ENCODE data around the gene SUN5.
"Not testable (repeated sequence)": the region's sequence is repeated elsewhere in the genome, so short reads cannot be mapped to it uniquely, and the experiment has no call there.

Gene SUN5, protein sequence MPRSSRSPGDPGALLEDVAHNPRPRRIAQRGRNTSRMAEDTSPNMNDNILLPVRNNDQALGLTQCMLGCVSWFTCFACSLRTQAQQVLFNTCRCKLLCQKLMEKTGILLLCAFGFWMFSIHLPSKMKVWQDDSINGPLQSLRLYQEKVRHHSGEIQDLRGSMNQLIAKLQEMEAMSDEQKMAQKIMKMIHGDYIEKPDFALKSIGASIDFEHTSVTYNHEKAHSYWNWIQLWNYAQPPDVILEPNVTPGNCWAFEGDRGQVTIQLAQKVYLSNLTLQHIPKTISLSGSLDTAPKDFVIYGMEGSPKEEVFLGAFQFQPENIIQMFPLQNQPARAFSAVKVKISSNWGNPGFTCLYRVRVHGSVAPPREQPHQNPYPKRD

DNA sequence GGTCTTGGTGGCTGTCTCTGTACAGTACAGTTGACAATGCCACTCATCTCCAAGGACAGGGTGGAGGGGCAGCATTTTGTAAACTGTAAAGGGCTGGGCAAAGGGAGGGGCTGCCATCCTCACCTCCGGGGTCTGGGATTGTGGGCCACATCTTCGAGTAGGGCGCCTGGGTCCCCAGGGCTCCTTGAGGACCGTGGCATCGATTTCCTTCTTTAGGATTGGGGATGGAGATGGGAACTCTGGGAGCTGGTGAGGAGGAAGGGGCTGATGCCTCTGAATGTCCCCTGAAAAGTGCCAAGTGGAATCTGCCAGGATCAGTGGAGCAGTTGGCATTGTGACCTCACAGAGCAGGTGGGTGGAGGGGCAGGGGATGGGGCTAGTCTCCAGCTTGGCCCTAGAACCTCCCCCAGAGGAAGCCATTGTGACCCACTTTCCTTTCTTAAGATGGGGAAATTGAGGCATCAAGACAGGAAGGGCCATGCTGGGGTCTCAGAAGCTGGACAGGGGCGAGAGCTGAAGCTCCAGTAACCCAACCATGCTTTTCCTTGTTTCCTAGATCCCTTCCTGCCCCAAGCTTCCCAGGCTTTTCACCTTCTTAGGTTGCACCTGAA, at the start of gene SUN5:
Gene SUN5, minus strand, starts transcription at position 293 of the 611 bp plus-strand sequence. Its CDS starts 93 bp downstream, at position 200.
- DNase-seq = no peak

DNA sequence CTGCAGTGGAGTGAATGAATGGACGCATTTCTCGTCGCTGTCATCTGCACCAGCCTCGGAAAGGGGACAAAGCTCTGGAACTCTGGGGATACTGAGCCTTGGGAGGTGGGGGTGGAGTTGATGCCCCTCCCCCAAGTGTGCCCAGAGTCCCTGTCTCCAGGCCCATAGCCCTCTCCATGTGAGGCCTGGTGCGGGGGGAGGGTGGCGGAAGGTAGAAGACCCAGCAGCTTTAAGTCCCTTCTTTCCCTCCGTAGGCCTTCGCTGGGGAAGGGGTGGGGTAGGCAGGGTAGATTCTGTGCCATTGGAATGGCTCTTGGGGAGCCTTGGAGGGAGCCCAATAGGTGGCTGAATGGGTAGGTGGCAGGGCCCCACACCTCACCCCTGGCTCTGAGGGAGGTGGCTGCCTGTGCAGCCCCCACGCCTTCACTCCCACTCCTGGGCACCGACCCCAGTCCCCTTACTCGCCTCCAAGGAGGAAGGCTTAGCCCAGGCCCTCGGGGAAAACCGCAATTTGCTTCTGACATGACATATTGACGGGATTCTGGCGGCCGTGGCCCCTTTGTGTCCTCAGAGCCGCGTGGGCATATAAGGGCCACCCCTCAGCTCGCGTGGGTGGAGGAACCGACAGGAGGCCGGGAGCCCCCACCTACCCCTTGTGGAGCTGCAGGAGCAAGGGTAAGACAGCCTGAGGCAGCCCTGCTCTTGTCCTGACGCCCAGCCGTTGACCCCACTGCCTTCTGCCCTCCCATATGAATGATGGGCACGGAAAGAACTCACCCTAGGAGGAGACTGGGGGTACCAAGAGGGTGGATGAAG, 49.3 kb upstream of the SUN5 start, which contains the start of gene BPIFB3:
Gene BPIFB3, plus strand, starts transcription at position 613 of the 816 bp plus-strand sequence. CDS start 1,533 bp downstream, outside the sequence.
- no peak for DNase-seq

DNA sequence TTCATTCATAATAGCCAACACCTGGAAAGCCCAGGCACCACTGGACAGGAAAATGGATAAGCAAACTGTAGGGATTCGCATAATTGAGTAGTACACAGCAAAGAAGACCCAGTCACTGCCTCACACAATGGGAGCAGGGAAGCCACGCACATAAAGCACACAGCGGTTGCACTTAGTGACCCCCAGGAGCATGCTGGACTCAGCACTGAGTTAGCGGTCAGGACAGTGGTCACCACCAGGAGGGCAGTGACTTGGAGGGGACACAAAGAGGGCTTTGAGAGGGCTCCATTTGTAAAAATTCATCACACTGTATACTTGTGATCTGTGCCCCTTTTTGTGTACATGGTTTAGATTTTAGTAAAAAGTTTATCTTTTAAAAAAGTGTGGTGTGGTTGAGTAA, 47.1 kb upstream of the SUN5 start:
- DNase-seq = no peak

DNA sequence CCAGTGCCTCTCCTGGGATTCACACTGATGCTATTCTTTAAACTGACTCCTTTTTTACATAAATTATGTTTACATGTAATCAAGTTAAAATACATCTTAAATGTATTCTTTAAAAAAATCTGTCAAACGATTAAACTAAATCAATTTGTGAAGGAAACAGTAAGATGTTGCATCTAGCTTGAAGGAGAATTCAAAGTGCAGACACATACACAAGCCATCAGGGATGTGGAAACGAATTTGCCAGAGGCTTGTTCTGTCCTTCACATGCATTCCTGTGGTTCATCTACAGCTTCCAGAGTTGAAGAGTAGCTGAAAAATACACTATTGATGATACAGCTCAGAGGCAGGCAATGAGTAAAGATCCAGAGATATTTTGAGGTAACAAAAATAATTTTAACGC, 42.2 kb upstream of the SUN5 start:
- no peak for DNase-seq

DNA sequence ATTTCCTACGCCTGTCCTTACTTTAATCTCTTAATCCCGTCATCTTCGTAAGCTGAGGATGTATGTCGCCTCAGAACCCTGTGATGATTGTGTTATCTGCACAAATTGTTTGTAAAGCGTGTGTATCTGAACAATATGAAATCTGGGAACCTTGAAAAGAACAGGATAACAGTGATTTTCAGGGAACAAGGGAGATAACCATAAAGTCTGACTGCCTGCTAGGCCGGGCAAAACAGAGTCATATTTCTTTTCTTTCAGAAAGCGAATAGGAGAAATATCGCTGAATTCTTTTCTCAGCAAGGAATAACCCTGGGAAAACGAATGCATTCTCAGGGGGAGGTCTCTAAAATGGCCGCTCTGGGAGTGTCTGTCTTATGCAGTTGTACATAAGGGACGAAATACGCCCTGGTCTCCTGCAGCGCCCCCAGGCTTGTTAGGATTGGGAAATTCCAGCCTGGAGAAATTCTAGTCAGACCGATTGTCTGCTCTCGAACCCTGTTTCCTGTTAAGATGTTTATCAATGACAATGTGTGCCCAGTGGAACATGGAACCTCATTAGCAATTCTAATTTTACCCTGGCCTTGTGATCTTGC, 41.0 kb upstream of the SUN5 start:
- not testable (repeated sequence) for DNase-seq

DNA sequence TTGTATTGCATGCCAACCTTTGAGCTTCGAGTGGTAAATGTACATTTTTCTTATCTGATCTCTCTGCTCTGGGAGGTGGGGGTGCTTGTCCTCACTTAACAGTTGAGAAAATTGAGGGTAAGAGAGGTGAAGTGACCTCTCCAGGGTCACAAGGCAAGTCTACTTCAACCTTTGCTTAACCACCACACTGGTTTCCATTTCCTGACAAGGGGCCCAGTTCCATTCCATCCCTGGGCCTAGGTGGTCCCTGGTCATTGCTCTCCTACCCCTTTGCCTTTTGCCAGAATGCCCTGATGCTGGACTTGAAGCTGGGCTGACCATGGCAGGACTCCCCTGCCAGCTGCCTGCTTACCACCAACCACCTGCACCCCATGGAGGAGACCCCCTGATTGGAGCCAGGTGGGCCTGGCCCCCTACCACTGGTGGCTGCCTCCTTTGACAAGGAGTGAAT, 39.5 kb upstream of the SUN5 start:
- no peak for DNase-seq

DNA sequence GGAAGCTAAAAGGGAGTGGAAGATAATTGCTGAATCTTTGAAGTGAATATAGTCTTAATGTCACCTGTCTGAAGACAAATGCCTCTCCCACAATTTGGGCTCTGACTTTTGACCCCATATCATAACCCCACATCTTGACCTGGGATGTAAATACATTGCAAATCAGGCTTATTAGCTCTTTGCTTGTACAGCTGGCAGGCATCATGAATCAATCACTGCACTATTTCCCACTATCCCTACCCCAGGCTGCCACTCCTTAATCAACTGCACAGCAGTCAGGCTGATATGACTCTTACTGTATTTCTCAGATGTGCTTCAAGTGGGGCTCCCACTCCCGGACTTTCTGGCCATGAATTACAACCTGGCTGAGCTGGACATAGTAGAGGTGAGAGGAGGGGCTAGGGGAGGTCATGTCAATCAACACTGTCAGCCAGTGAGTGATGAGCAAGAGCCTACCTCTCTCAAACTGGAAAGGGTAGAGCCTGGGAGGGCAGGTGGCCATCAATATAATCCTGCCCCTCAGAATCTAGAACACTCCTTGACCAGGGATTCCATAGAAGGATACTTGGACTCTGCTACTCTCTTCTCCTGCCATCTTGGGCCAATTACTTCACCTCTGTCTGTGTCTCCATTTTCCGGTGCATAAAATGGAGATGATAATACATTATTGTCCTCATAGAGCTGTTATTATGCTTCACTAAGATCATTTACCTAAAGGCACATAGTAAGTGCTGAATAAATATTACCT, 38.9 kb upstream of the SUN5 start:
- DNase-seq = no peak

DNA sequence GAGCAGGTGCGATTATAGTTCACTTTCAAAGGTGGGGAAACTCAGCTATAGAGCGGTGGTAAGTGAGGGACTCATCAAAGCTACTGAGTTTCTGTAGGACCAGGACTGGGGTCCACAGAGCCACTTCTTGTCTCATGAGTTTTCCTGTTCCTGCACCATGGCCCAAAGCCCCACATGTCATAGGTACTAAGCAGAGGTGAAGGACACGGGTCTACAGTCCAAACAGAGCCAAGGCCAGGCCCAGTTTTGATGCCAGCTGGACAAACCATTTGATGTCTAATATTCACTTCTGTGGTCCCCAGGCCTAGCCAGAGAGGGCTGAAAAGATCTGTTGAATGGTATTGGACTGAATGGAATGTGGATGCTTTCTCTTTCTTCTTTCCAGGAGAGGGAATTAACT, 38.2 kb upstream of the SUN5 start:
- DNase-seq = no peak

DNA sequence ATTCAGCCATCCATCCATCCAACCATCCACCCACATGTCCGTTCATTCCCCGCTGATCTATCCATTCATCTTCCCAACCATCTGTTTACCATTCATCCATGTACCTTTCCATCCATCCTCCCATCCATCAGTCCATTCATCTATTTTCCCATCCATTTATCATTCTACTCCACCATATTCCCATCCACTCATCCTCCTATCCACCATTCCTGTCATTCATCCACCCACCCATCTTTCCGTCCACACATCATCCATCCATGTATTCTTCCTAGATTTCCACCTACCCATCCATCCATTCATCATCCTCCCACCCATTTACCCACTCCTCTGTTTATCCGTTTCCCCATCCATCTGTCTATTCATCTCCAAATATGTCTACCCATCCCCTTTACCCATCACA, 34.0 kb upstream of the SUN5 start:
- DNase-seq = no peak

DNA sequence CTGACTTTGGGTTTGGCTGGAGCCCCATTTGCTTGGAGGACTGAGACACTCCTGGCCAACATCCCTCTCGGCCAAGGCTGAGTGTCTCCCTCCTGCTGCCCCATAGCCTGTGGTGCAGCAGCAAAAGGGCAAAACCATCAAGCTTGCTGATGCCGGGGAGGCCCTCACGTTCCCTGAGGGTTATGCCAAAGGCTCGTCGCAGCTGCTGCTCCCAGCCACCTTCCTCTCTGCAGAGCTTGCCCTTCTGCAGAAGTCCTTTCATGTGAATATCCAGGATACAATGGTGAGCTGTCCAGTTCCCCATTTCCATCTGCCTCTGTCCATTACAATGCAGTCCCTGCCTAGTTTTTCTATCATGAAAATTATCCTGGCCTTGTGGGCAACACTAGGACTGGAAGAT, 33.2 kb upstream of the SUN5 start:
- DNase-seq = no peak

DNA sequence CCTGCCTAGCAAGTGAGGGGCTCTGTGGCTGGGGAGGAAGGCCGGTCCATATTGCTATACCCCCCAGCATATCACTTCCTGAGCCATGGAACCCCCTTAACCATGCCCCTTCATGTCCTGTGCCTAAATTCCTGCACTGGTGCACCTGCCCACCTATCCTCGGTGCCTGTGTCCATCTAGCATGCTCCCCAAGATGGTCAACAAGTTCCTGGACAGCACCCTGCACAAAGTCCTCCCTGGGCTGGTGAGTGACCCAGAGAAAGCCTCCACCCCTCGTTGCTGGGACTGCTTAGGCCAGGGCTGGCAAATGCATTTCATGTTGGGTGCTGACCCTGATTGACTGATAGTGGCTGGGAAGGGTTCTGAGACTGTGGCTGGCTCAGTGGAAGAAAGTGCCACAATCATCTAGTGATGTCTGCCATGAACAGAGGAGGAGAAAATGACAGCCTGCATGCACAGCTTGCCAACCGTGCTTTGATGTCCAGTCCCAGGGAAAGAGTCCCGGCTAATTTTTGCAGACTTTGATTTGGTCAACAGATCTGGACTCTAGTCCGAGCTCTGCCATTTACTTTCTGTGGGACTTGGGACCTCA, 30.8 kb upstream of the SUN5 start:
- DNase-seq = no peak

DNA sequence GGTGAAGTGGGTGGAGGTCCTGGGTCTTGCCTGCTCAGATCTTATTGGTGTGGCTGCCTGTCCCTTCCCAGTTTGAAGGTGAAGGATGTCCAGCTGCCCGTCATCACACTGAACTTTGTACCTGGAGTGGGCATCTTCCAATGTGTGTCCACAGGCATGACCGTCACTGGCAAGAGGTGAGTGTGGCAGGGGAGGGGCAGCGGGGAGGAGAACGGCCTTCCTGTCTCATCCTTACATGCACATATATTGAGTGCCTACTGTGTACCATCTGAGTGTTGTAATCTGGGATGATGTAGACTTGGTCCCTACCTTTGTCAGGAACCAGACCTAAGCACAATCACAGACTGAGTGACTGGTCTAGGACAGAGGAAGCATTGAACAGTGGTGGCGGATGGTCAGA, 29.9 kb upstream of the SUN5 start:
- no peak for DNase-seq

DNA sequence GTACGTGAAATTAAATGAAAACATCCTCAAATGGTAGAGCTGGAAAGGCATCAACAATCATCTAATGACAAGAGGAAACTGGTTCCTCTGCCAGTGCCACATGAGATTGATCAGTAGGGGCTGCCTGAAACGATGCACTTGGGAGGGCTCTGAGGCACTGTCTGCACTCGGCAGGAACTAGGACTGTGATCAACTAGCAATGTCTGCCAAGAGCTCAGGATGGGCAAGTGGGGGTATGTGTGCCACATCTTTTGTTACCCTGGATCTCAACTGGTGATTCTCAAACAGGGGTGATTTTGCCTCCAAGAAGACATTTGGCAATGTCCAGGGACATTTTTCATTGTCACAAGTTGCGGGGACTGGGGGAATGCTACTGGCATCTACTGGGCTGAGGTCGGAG, 29.1 kb upstream of the SUN5 start:
- no peak for DNase-seq

DNA sequence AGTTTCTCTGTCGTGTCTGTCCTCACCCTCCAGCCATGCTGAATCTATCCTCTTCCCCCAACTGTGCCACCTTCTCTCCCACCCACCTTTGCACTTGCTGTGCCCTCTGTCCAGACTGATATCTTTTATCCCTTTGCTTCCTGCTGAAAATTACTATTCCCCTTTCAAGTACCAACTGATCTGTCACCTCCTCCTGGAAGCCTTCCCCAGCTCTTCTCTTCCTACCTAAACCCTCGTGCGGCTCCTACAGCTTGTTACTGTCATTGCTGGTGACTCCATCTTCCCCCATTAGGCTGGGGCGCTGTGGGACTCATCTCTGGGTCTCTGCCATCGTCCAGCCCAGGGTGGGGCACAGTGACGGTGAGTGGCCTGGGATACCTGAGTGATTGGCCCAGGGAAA, 28.3 kb upstream of the SUN5 start:
- no peak for DNase-seq

DNA sequence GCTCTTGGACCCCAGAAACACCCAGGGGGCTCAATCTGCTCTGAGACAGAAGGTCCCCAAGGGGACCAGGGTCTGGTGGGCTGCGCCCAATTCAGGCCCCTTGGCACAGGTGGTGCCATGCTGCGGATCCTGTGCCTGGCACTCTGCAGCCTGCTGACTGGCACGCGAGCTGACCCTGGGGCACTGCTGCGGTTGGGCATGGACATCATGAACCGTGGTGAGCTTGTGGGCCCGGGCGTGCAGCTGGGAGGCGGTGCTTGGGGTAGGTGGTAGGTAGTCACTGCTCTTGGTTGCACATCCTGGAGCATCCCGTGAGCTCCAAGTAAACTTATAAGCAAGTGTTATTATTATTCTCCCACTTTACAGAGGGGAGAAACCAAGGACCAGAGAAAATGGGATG, 27.3 kb upstream of the SUN5 start, which contains the start of gene BPIFB6:
Gene BPIFB6, plus strand, starts transcription at position 118 of the 400 bp plus-strand sequence. Its CDS starts 0 bp downstream, at position 118.
- DNase-seq = no peak

DNA sequence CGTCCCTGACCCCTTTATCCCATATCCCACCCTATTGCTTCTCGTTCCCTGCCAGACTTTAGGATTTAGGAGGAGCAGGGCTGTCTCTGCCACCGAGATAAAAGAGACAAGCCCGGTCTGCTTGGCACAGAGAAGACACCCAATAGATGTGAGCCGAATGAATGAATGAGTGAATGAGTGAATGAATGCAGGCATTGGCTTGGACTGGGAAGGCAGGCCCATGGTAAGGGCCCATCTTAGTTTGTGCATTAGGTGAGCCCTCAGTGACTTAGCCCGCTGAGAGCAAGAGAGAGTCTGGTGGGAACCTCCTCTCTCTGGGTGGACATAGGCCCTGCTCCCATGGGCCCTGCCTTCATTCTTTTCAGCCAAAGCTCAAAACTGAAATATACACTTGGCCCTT, 26.3 kb upstream of the SUN5 start:
- DNase-seq = no peak

DNA sequence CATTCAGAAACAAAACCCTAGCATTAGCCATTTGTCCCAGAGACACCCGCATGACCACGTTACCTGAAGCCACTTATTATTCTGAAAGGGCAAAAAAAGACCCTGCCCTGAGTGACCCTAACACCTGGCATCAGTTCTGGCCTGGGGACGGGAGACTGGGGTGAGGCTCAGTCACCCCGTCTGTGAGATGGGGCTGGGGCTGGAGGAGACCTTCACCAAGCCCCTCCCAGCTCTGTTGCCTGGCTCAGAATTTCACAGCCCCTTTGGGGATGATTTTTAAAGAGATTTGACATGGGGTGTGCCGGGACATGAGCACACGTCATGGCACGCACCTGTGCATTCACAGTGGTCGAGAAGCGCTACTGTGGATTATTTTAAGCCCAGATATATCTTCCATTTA, 25.8 kb upstream of the SUN5 start:
- DNase-seq = no peak

DNA sequence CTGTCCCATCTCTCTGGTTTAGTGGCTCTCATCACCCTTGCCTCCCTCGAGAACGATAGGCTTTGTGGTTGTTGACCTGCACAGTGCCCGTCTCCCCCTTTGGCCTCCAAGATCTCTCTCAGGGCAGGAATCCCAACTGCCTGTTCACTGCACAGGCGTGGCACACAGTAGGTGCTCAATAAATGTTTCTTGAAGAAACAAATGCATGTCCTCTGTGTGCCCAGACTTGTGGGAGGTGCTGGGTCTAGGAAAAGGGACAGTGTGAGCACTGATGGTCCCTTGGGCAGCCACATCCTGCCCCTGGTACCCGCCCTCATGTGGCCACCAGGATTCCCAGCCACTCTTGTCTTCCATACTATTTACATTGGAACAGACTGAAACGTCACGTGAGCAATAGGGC, 24.6 kb upstream of the SUN5 start:
- no peak for DNase-seq

DNA sequence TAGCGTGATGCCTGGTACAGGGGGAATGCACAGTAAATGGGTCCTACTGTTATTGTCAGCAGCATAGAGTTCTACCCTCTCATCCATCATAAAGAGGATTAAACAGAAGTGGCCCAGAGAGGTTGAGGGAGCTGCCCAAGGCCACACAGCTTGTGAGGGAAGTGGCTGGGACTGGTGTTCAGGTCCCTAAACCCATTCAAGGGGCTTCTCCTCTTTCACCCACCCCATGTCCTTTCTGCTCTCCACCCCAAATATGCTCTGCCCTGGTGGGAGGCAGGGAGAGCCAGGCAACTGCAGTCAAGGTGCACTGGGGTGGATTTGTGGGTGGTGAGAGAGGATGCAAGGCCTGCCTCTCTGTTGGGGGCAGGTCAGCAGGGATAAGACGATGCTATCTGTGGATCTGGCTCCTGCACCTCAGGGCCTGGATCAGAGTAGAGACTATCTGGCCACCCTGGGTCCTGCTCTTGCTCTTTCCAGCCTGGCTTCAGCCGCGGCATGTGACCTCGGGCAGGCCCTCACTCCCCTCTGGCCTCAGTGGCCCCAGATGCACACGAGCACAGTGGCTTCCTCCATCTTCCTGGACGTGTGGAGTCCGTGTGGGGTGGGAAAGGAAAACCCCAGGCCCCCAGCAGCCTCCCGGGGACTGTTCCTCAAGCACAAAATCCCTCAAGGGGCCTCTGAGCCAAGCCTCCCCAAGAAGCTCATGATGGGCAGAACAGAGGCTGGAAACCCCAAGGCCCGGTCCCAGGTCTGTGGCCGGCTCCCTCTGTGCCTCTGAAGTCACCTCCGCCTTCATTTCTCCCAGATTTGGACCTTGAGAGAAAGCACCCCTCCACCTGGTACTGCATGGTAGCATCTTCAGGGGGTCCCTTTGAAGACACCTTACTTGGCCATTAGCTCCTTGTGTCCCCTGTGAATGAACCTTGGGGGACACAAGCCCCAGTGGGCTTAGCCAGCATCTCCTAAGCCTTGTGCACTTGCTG, 23.8 kb upstream of the SUN5 start:
- no peak for DNase-seq

All from islet precursor cell (in vitro differentiated cells).